AG04450 (cell line): ENCODE measurements around the gene PSME2. TPM values are rescaled to one million over a fixed set of nuclear protein-coding genes. Genes with fewer than 3 reads are reported as not detected.

Experiments used
- CTCF ChIA-PET: fragments of 300-600, 350-600 bp; formaldehyde crosslinking; extraction: SDS; loops from one replicate; lab custom pipeline; 2022; ENCODE audit warnings: antibody characterized with exemption, inconsistent platforms; lab: Charles Lee
- POLR2A ChIA-PET: fragments of 350-600 bp; formaldehyde crosslinking; extraction: SDS; loops from one replicate; lab custom pipeline; 2021; ENCODE audit warnings: antibody characterized with exemption, inconsistent platforms; lab: Yijun Ruan, JAX
- DNase-seq: peaks from one replicate; pipeline ENCODE4 v3.0.0-alpha.2; 2011; ENCODE audit warnings: low read depth, low spot score
- H3K27ac ChIP-seq: one replicate; pipeline ENCODE4 v1.5.1; 2012; ENCODE audit warnings: low read depth, low read length, control low read depth
- H3K27me3 ChIP-seq: one replicate; pipeline ENCODE4 v1.6.0; 2012; ENCODE audit warnings: low read length; ENCODE audit not compliant: control insufficient read depth, insufficient read depth
- H3K4me3 ChIP-seq: 2 replicates; pipeline ENCODE4 v1.5.1; 2011; ENCODE audit warnings: mild to moderate bottlenecking, low read depth, low read length, control low read depth
- H3K9me3 ChIP-seq: 2 replicates; pipeline ENCODE4 v1.5.1; 2012; ENCODE audit warnings: low read length; ENCODE audit not compliant: control insufficient read depth, insufficient read depth
- CTCF ChIP-seq: IDR thresholded peaks from 2 replicates; pipeline ENCODE4 v1.5.1; 2011; ENCODE audit warnings: low read depth, low read length, control low read depth, inconsistent platforms
- polyA plus RNA-seq: library from polyadenylated mRNA; depleted of rRNA; stranded (reverse); fragments of >200 nt; gene quantifications from 2 replicates; pipeline ENCODE4 v1.2.3, GENCODE V29; 2011

The PSME2 gene
- polyA plus RNA-seq, 1 experiment: 191 TPM

GRCh38 chr14:24192933-24193332 is 46.5 kb upstream of the PSME2 start:
- no peak overlapping the region for H3K4me3 ChIP-seq
- no peak for TF ChIP-seq CTCF
- H3K9me3 ChIP-seq: no peaks in the 10 kb centered on the region; the same call in 1 of the 2 replicates
- ChIA-PET CTCF (no interaction called here), POLR2A (no interaction called here)
- no peak for DNase-seq
- H3K27me3 ChIP-seq: no peaks in the 10 kb centered on the region
- no peak overlapping the region for H3K27ac ChIP-seq

GRCh38 chr14:24190416-24190815 is 44.0 kb upstream of the PSME2 start:
- Histone ChIP-seq H3K4me3 (no peak overlapping the region), H3K9me3 (no peaks in the 10 kb centered on the region; the same call in 1 of the 2 replicates), H3K27ac (no peak overlapping the region), H3K27me3 (no peaks in the 10 kb centered on the region)
- CTCF ChIA-PET: interaction anchor here (0.9 to 1.1 kb wide), 2 partner anchors 29 to 53 kb away, joined by 3 read pairs; partner anchors contain the start of gene IRF9
- TF ChIP-seq CTCF: no peak
- DNase-seq: no peak
- POLR2A ChIA-PET: no interaction called here

GRCh38 chr14:24189460-24189859 is 43.0 kb upstream of the PSME2 start:
- no peak for DNase-seq
- no peak for TF ChIP-seq CTCF
- CTCF ChIA-PET: interaction anchor here (0.9 to 1.0 kb wide), 2 partner anchors 54 to 81 kb away, joined by 3 read pairs; no protein-coding TSS in a partner anchor
- POLR2A ChIA-PET: interaction anchor here (1.5 kb wide), 1 partner anchor 24 kb away, joined by 9 read pairs; the partner anchor contains the start of gene CHMP4A
- Histone ChIP-seq H3K27me3 (no peaks in the 10 kb centered on the region), H3K4me3 (no peak overlapping the region), H3K9me3 (no peaks in the 10 kb centered on the region; the same call in 1 of the 2 replicates), H3K27ac (peak overlapping the region; percentile 47)

GRCh38 chr14:24189059-24189375 is 42.6 kb upstream of the PSME2 start:
- TF ChIP-seq CTCF: no peak
- DNase-seq: no peak
- Histone ChIP-seq H3K9me3 (no peaks in the 10 kb centered on the region; the same call in 1 of the 2 replicates), H3K27me3 (no peaks in the 10 kb centered on the region), H3K27ac (peak overlapping the region; percentile 47), H3K4me3 (peak overlapping the region; percentile 31; the same call in 1 of the 2 replicates)
- POLR2A ChIA-PET: interaction anchor here (1.1 to 1.5 kb wide), 2 partner anchors 9 to 25 kb away, joined by 4 to 9 read pairs; partner anchors contain the start of gene CHMP4A
- CTCF ChIA-PET: interaction anchor here (0.6 to 2.7 kb wide), 3 partner anchors 28 to 80 kb away, joined by 3 to 10 read pairs (median 3); partner anchors contain the start of gene IRF9
